Keratinocyte (primary cell): ENCODE measurements around the gene TXNDC17.

ENCODE experiments used
- CTCF ChIP-seq, 3 experiments: IDR thresholded peaks in 1 of 3; conservative IDR thresholded peaks in 1 of 3; optimal IDR thresholded peaks in 1 of 3; 2 replicates in 2 of 3; 3 replicates in 1 of 3; pipeline versions ENCODE3 to v1.5.1; 2011; ENCODE audit warnings: low read length in 3 of 3, mild to moderate bottlenecking in 3 of 3, moderate library complexity in 2 of 3, control low read depth in 1 of 3, inconsistent platforms in 1 of 3; ENCODE audit not compliant: insufficient read depth in 2 of 3; ENCODE audit errors: extremely low read depth in 1 of 3
- EZH2 ChIP-seq: IDR thresholded peaks from one replicate; pipeline ENCODE4 v1.6.1; 2012; ENCODE audit warnings: inconsistent platforms, mild to moderate bottlenecking, low read length, moderate library complexity

- TF ChIP-seq CTCF (optimal IDR thresholded peaks at IDR 0.05 in 1 of 3, IDR thresholded peaks at IDR 0.05 in 1 of 3, conservative IDR thresholded peaks at IDR 0.05 in 1 of 3; ENCODE audit: extremely low read depth in 1 of 3, insufficient read depth in 2 of 3, low read length in 3 of 3) (no peak), EZH2 (no peak)
Observed at GRCh38 chr17:6623941-6624340, 16.9 kb upstream of the TXNDC17 start.
